Omental fat pad (tissue), 4 donors: Measurements from ENCODE around the gene LRIG3. TPM values are rescaled to one million over a fixed set of nuclear protein-coding genes. Genes with fewer than 3 reads are reported as not detected.

Source experiments
- ATAC-seq: fragments of 150-250 bp; one replicate; pipeline ENCODE4 v1.9.1; 2016; ENCODE audit warnings: mild to moderate bottlenecking, moderate library complexity; ENCODE audit not compliant: low FRiP score
- DNase-seq: peaks from one replicate; pipeline ENCODE4 v3.0.0-alpha.2; 2019; ENCODE audit warnings: low spot score
- CTCF ChIP-seq, 3 donors: fragments of 450-650 bp; IDR thresholded peaks; one replicate each; pipeline ENCODE4 v1.5.1; 2016 to 2017; ENCODE audit warnings: antibody characterized with exemption in 3 of 3, mild to moderate bottlenecking in 3 of 3, moderate library complexity in 2 of 3
- total RNA-seq, 4 donors: library from RNA; depleted of rRNA; stranded (reverse); fragments of >200 nt; gene quantifications; one replicate each; pipeline ENCODE4 v1.1.0, GENCODE V29; 2016

LRIG3 gene
- total RNA-seq, 4 donors from 2014 or later = 22.6 to 69.8 (median 31.4) TPM

DNA sequence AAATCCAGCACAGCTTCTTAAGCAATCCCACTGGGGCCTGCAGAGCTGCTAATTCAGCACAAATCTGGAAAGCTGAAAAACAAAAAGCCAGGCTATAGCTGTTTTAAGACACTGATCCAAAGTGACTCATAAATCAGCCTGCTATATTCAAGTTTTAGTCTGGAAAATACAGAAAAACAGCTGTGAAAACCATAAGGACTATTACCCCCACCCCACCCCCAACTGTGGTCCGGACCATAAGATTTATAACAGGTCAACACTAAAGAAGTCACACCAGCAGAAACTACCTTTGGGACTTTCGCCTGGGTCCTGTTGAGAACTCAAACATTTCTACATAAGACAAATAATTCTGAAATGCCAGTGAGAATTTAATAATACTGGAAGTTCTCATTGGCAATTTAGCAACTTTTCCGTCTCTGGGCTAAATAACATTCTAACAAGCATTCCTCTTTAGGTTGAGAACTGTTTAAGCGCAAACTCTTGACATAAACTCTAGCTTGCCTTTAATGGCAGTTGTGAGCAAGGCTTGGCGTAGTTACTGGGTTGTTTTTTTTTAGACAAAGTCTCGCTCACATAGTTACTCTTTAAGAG lies 3.3 kb downstream of the LRIG3 start:
- ATAC-seq = no peak
- no peak for DNase-seq
- TF ChIP-seq CTCF (IDR thresholded peaks at IDR 0.05) = no peak

- DNase-seq (no peak), ATAC-seq (no peak)
- no peak for TF ChIP-seq CTCF (IDR thresholded peaks at IDR 0.05)
These were observed 4.1 kb downstream of the LRIG3 start for GRCh38 chr12:58916161-58916621.

- TF ChIP-seq CTCF (IDR thresholded peaks at IDR 0.05) = no peak
- ATAC-seq = no peak
- DNase-seq = no peak
These were observed 4.7 kb downstream of the LRIG3 start for GRCh38 chr12:58915634-58916033.

- ATAC-seq = no peak
- no peak for DNase-seq
- TF ChIP-seq CTCF (IDR thresholded peaks at IDR 0.05) = no peak
These were observed 5.3 kb downstream of the LRIG3 start for GRCh38 chr12:58915037-58915436.

DNA sequence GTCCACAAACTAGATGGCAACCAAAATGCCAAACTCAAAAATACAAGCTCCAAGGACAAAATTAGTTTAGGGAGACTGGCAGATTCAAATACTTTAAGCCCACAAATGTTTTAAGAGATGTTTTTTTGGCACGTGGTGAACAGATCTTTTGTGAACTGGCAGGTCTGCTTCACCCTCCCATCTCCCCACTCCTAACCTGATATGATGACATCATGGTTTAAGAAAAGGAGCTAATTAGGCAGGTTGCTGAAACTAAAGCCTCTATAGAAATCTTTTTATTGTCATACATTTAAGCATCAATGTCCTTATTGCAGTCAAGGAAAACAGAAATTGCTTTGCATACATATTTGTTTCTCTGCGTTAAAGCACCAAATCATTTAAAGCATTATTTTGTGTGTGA lies 5.8 kb downstream of the LRIG3 start:
- ATAC-seq = no peak
- no peak for DNase-seq
- TF ChIP-seq CTCF (IDR thresholded peaks at IDR 0.05) = no peak

GRCh38 chr12:58907391-58907790 lies 12.9 kb downstream of the LRIG3 start:
- DNase-seq (no peak), ATAC-seq (peak; percentile 51)
- TF ChIP-seq CTCF (IDR thresholded peaks at IDR 0.05) = no peak

DNA sequence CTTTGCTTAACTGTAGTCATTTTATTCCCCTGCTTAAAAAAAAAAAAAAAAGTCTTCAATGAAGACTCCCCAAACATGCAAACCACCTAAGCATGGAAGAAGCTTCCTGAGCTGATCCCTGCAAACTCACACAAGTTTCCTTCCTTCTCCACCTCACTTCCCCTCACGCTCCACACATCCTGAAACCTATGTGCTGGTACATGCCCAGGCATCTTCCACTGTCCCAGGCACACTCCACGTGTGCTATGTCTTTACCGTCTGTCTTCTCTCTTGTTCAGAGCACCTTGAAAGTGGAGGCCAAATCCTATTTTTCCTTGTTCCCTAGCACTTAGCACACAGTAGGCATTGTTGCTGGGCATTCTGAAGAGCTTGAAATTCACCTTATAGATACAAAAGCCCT lies 13.4 kb downstream of the LRIG3 start:
- ATAC-seq (no peak), DNase-seq (no peak)
- no peak for TF ChIP-seq CTCF (IDR thresholded peaks at IDR 0.05)
